A549 (cell line): ENCODE results near the gene SS18. TPM values are rescaled to one million over a fixed set of nuclear protein-coding genes. Genes with fewer than 3 reads are reported as not detected.

ENCODE experiments used
- ATAC-seq, 2 experiments: fragments of 200-7000 bp in 1 of 2; fragments of >200 bp in 1 of 2; cut with Nextera tagmentation in 1 of 2; cut with Tn5 transposase in 1 of 2; 3 replicates each; pipeline versions ENCODE4 v1.8.0 to v1.9.1; 2018 to 2020; ENCODE audit warnings: mild to moderate bottlenecking in 1 of 2, moderate library complexity in 1 of 2
- CTCF ChIA-PET: fragments of 300-600 bp; sonication (Branson Sonifier 250); formaldehyde crosslinking; extraction: SDS; loops from one replicate; lab custom pipeline; 2021; ENCODE audit warnings: antibody characterized with exemption, inconsistent platforms; lab: Yijun Ruan, JAX
- POLR2A ChIA-PET: fragments of 350-600 bp; formaldehyde crosslinking; extraction: SDS; loops from one replicate; lab custom pipeline; 2021; ENCODE audit warnings: antibody characterized with exemption, inconsistent platforms; lab: Yijun Ruan, JAX
- DNase-seq, 2 experiments: peaks; one replicate each; pipeline versions ENCODE4 v3.0.0 to v3.0.0-alpha.2; 2011 to 2016; ENCODE audit warnings: low read depth in 1 of 2, low spot score in 1 of 2
- FAIRE-seq: peaks from 2 replicates; lab custom pipeline; 2011; peaks lifted over from hg19 to GRCh38; lab: Jason Lieb, UNC
- H3K27ac ChIP-seq, 2 experiments: fragments of >200 bp; sonication (Bioruptor Twin); formaldehyde crosslinking; 3 replicates each; pipeline ENCODE4 v1.5.1; 2016 to 2017
- H3K4me1 ChIP-seq: fragments of >200 bp; sonication (Bioruptor Twin); formaldehyde crosslinking; 3 replicates; pipeline ENCODE4 v1.6.1; 2016
- H3K4me2 ChIP-seq: fragments of >200 bp; sonication (Bioruptor Twin); formaldehyde crosslinking; 3 replicates; pipeline ENCODE4 v1.6.1; 2016
- H3K4me3 ChIP-seq: fragments of >200 bp; sonication (Bioruptor Twin); formaldehyde crosslinking; 3 replicates; pipeline ENCODE4 v1.5.1; 2016
- H3K9me3 ChIP-seq: fragments of >200 bp; sonication (Bioruptor Twin); formaldehyde crosslinking; 3 replicates; pipeline ENCODE4 v1.6.1; 2016
- KDM1A ChIP-seq: fragments of 200-600 bp; sonication (generic); IDR thresholded peaks from 2 replicates; pipeline ENCODE4 v1.6.1; 2016; ENCODE audit warnings: low read depth, mild to moderate bottlenecking
- NR3C1 ChIP-seq: fragments of >200 bp; sonication (Bioruptor Twin); formaldehyde crosslinking; IDR thresholded peaks from 3 replicates; pipeline ENCODE4 v1.6.1; 2017
- POLR2A ChIP-seq: IDR thresholded peaks from 2 replicates; pipeline ENCODE4 v1.6.1; 2012; ENCODE audit warnings: mild to moderate bottlenecking, low read length
- WGBS: methylation state at CpG from one replicate; pipeline ENCODE4 v1.1.6; 2017; ENCODE audit errors: missing lambda C conversion rate; 5-methylcytosine and 5-hydroxymethylcytosine counted together
- polyA plus RNA-seq, 4 experiments: library from polyadenylated mRNA; depleted of rRNA in 3 of 4; stranded (reverse); fragments of >200 nt; fragmentation: RNase III in 1 of 4; extraction: RNeasy Plus Mini Kit Qiagen cat#74134 plus additional on column Dnase treatment in 1 of 4; gene quantifications; 2 replicates in 3 of 4; 3 replicates in 1 of 4; pipeline ENCODE4 v1.2.3, GENCODE V29; 2011 to 2017

SS18 gene
- polyA plus RNA-seq, 2 of the 4 experiments (the other 2 are of a cell fraction), result 59.0 to 119 TPM

DNA sequence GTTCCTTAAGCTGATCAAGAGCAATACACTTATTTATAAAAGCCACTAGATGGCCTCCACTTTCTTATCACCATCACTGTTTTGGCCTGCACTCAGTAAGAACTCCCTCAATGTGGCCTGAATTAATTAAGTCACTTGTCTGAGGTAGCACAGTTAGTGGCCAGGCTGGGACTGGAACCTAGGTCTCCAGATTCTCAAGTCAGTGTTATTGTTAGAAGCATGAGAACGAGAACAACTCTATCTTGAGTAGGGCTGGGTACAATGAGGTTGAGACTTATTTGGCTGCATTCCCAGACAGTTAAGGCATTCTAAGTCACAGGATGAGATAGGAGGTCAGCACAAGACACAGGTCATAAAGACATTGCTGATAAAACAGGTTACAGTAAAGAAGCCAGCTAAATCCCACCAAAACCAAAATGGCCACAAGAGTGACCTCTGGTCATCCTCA lies 115.8 kb downstream of the SS18 start:
- H3K4me3 ChIP-seq, result no peak overlapping the region
- TF ChIP-seq POLR2A (no peak), NR3C1 (no peak), KDM1A (no peak)
- no peaks in the 10 kb centered on the region for H3K4me1 ChIP-seq
- H3K4me2 ChIP-seq, result no peak overlapping the region
- WGBS, result 33% methylated on average over 1 of the region's 1 CpG
- no peaks in the 10 kb centered on the region for H3K9me3 ChIP-seq
- CTCF ChIA-PET, result no interaction called here
- H3K27ac ChIP-seq, result no peak overlapping the region
- DNase-seq (peak in 1 of 2 experiments; percentile 11), ATAC-seq (no peak), FAIRE-seq (no peak)
- POLR2A ChIA-PET, result no interaction called here

Other genes starting within 250 kb of the SS18 start
- gene PSMA8, start 43.3 kb upstream of the SS18 start, polyA plus RNA-seq (2011; rRNA removed), result not detected in 2 replicates
- not detected in 3 replicates for gene PSMA8, start 43.3 kb upstream of the SS18 start, polyA plus RNA-seq (2017; fragmentation: RNase III; extraction: RNeasy Plus Mini Kit Qiagen cat#74134 plus additional on column Dnase treatment)
- 5.6 and 6.2 TPM in 2 replicates for gene TAF4B, start 135.8 kb upstream of the SS18 start, polyA plus RNA-seq (2011; rRNA removed)
- gene TAF4B, start 135.8 kb upstream of the SS18 start, polyA plus RNA-seq (2017; fragmentation: RNase III; extraction: RNeasy Plus Mini Kit Qiagen cat#74134 plus additional on column Dnase treatment), result 2.5 to 3.5 TPM (median 2.9 TPM) in 3 replicates